Measurements from ENCODE around the gene MRLN. TPM values are rescaled to one million over a fixed set of nuclear protein-coding genes. Genes with fewer than 3 reads are reported as not detected.

MRLN gene
- total RNA-seq, 4 donors from 2014 or later = not detected

DNA sequence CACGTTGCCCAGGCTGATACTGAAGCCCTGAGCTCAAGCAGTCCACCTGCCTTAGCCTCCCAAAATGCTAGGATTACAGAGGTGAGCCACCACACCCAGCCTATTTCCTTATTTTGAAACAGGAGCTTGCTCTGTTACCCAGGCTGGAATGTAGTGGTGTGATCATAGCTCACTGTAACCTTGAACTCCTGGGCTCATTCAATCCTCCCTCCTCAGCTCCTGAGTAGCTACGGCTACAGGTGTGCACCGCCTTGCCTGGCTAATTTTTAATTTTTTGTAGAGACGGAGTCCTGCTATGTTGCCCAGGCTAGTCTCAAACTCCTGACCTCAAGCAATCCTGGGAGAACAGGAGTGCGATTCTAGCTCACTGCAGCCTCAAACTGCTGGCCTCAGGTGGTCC, 11.7 kb downstream of the MRLN start:
- no peak for TF ChIP-seq CTCF (IDR thresholded peaks at IDR 0.05)
- no peak for TF ChIP-seq POLR2A (IDR thresholded peaks at IDR 0.05)
- TF ChIP-seq EP300 (IDR thresholded peaks at IDR 0.05; ENCODE audit: low read depth) = no peak
- TF ChIP-seq POLR2AphosphoS5 (IDR thresholded peaks at IDR 0.05) = no peak

GRCh38 chr10:59741048-59741447, 12.2 kb downstream of the MRLN start:
- Histone ChIP-seq H3K27me3 (no peaks in the 10 kb centered on the region), H3K9me3 (no peaks in the 10 kb centered on the region), H3K4me1 (no peaks in the 10 kb centered on the region), H3K4me3 (no peak overlapping the region), H3K36me3 (no peaks in the 10 kb centered on the region), H3K27ac (peak overlapping the region in 1 of 4 donors; percentile 54)
- in situ Hi-C loops (cut with MboI; ENCODE audit: low pct_ligation_motif_present in 1 of 4, low pct_unique_long_range_greater_than_20kb in 1 of 4, low sequenced_read_pairs in 3 of 4) = no loop called here
- DNase-seq = no peak
- TF ChIP-seq POLR2A (IDR thresholded peaks at IDR 0.05) (no peak), EP300 (IDR thresholded peaks at IDR 0.05; ENCODE audit: low read depth) (no peak), CTCF (IDR thresholded peaks at IDR 0.05) (no peak), POLR2AphosphoS5 (IDR thresholded peaks at IDR 0.05) (no peak)
- intact Hi-C loops (cut with DNase I; ENCODE audit: low total_unique reads) = no loop called here

More for the DNA sequence above, 11.7 kb downstream of the MRLN start:
- Histone ChIP-seq H3K4me1 (no peaks in the 10 kb centered on the region), H3K27me3 (no peaks in the 10 kb centered on the region), H3K9me3 (no peaks in the 10 kb centered on the region), H3K36me3 (no peaks in the 10 kb centered on the region), H3K27ac (peak overlapping the region in 1 of 4 donors; percentile 54), H3K4me3 (no peak overlapping the region)
- intact Hi-C loops (cut with DNase I; ENCODE audit: low total_unique reads) = no loop called here
- 77% methylated on average over 5 of the region's 5 CpGs; no CpG with 5 or more reads in 1 of the 2 donors for WGBS, 2 donors (ENCODE audit: low coverage in 1 of 2)
- in situ Hi-C loops (cut with MboI; ENCODE audit: low pct_ligation_motif_present in 1 of 4, low pct_unique_long_range_greater_than_20kb in 1 of 4, low sequenced_read_pairs in 3 of 4) = no loop called here
- no peak for DNase-seq

DNA sequence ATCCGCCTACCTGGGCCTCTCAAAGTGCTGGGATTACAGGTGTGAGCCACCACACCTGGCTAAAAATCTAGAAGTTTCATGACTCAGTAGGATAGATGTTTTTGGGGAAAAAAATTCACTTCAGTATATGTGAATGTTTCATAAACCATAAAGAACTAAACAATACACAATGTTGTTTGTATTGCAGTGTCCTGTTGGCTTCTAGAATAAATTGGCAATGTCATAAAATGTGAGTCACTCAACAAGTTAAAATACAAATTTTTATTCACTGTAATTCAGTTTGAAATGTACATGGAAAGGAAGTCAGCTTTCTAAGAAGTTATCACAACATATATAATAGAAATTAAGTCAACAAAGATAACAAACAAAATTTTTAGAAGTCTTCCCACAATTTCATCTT, 16.5 kb downstream of the MRLN start:
- DNase-seq = no peak
- TF ChIP-seq POLR2A (IDR thresholded peaks at IDR 0.05) (no peak), CTCF (IDR thresholded peaks at IDR 0.05) (no peak), POLR2AphosphoS5 (IDR thresholded peaks at IDR 0.05) (no peak), EP300 (IDR thresholded peaks at IDR 0.05; ENCODE audit: low read depth) (no peak)
- Histone ChIP-seq H3K27ac (no peak overlapping the region), H3K9me3 (no peaks in the 10 kb centered on the region), H3K4me1 (no peaks in the 10 kb centered on the region), H3K36me3 (no peaks in the 10 kb centered on the region), H3K4me3 (no peak overlapping the region), H3K27me3 (no peaks in the 10 kb centered on the region)
- intact Hi-C loops (cut with DNase I; ENCODE audit: low total_unique reads) = no loop called here
- in situ Hi-C loops (cut with MboI; ENCODE audit: low pct_ligation_motif_present in 1 of 4, low pct_unique_long_range_greater_than_20kb in 1 of 4, low sequenced_read_pairs in 3 of 4) = no loop called here
- 84 to 100% methylated on average over 1 of the region's 1 CpG for WGBS, 2 donors (ENCODE audit: low coverage in 1 of 2)

DNA sequence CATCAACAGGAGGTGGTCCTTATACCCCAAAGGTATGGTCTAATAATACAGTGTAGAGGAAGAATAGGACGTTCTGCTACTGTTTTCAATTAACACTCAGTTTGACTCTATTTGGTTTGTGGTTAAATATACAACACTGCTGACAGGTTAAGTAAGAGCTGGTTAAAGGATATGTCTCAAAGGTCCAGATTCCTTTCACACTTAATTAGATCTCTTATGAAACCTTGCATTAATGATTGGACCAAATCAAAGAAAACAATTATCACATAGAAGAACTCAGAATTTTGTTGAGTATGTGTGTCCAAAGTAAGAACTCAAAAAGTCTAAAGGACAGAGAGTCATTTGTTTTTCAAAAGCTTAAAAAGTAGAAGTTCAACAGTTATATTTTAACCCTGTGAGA, 18.0 kb downstream of the MRLN start:
- H3K36me3 ChIP-seq = no peaks in the 10 kb centered on the region
- H3K4me1 ChIP-seq = no peaks in the 10 kb centered on the region
- no peaks in the 10 kb centered on the region for H3K9me3 ChIP-seq
- no peak for DNase-seq
- in situ Hi-C loops (cut with MboI; ENCODE audit: low pct_ligation_motif_present in 1 of 4, low pct_unique_long_range_greater_than_20kb in 1 of 4, low sequenced_read_pairs in 3 of 4) = no loop called here
- intact Hi-C loops (cut with DNase I; ENCODE audit: low total_unique reads) = no loop called here
- TF ChIP-seq POLR2A (IDR thresholded peaks at IDR 0.05) (no peak), EP300 (IDR thresholded peaks at IDR 0.05; ENCODE audit: low read depth) (no peak), POLR2AphosphoS5 (IDR thresholded peaks at IDR 0.05) (no peak), CTCF (IDR thresholded peaks at IDR 0.05) (no peak)
- no peaks in the 10 kb centered on the region for H3K27me3 ChIP-seq
- 63 to 73% methylated on average over 1 of the region's 1 CpG for WGBS, 2 donors (ENCODE audit: low coverage in 1 of 2)
- no peak overlapping the region for H3K27ac ChIP-seq
- no peak overlapping the region for H3K4me3 ChIP-seq
